ENCODE data around the gene CYP19A1. TPM values are rescaled to one million over a fixed set of nuclear protein-coding genes. Genes with fewer than 3 reads are reported as not detected.

CYP19A1 gene
- total and polyA plus RNA-seq, 10 of the 15 experiments (the other 5 are each of a cell fraction or from before 2014, with no cell fraction given): 0.08 to 1.8 (median 0.70) TPM

DNA sequence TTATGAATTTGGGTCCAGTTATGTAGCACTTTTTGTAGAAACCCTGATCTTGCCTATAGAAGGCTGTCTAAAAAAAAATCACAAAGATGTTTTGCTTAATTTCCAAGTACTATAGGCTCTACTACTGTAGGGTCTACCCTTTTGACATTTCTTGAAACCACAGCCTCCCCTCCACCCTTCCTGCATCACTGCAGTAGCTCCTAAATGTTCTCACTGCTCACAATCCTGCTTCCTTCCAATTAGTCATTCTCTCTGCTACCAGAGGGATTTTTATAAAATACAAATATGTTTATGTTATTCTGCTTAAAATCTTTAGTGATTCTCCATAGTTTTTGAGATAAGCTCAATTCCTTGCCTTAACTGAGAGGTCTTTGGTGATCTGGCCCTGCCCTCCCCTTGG, 114.0 kb downstream of the CYP19A1 start:
- FAIRE-seq: no peak
- ChIA-PET CTCF (interaction anchor here (8.2 kb wide), 1 partner anchor 59 kb away, joined by 92 read pairs; no protein-coding TSS in a partner anchor), POLR2A (interaction anchor here (0.6 kb wide), 1 partner anchor 574 kb away, joined by 3 read pairs; no protein-coding TSS in a partner anchor), SMC1A (ENCODE audit: uncharacterized antibody, unreplicated experiment) (interaction anchor here (0.8 kb wide), 1 partner anchor 52 kb away, joined by 3 read pairs; no protein-coding TSS in a partner anchor), RAD21 (ENCODE audit: unreplicated experiment) (no interaction called here)
- in situ Hi-C loops (cut with MboI) (no loop called here), intact Hi-C loops (cut with micrococcal nuclease; ENCODE audit: unreplicated experiment) (no loop called here)
- DNase-seq (ENCODE audit: low read depth, low spot score): no peak
- no peak overlapping the region for H3K9ac ChIP-seq (ENCODE audit: control insufficient read depth, insufficient read depth, low read length)
- H3K9me3 ChIP-seq (replicated peaks; ENCODE audit: control insufficient read depth, insufficient read depth, low read length): no peaks in the 10 kb centered on the region
- H3K27me3 ChIP-seq (replicated peaks in 1 of 2; ENCODE audit: control insufficient read depth in 2 of 2, insufficient read depth in 2 of 2, low read length in 1 of 2): no peaks in the 10 kb centered on the region
- H4K20me1 ChIP-seq (ENCODE audit: control insufficient read depth, insufficient read depth): no peaks in the 10 kb centered on the region
- H3K79me2 ChIP-seq (ENCODE audit: control insufficient read depth, insufficient read depth, low read length): no peaks in the 10 kb centered on the region
- H3K4me1 ChIP-seq (ENCODE audit: control insufficient read depth, insufficient read depth, low read length): peaks cover 16% of the 10 kb centered on the region
- H3K4me2 ChIP-seq (ENCODE audit: control insufficient read depth, insufficient read depth): no peak overlapping the region
- H3K27ac ChIP-seq (ENCODE audit: control insufficient read depth, insufficient read depth): no peak overlapping the region
- H2AFZ ChIP-seq (ENCODE audit: control insufficient read depth, low read depth, low read length): no peak overlapping the region
- no TSS peak for BruUV-seq (replicated peaks)
- no peak for ATAC-seq
- no peaks in the 10 kb centered on the region for H3K36me3 ChIP-seq (ENCODE audit: control insufficient read depth in 2 of 2, insufficient read depth in 2 of 2, low read length in 1 of 2)
- no peak overlapping the region for H3K4me3 ChIP-seq
- TF ChIP-seq, protein P1, sequence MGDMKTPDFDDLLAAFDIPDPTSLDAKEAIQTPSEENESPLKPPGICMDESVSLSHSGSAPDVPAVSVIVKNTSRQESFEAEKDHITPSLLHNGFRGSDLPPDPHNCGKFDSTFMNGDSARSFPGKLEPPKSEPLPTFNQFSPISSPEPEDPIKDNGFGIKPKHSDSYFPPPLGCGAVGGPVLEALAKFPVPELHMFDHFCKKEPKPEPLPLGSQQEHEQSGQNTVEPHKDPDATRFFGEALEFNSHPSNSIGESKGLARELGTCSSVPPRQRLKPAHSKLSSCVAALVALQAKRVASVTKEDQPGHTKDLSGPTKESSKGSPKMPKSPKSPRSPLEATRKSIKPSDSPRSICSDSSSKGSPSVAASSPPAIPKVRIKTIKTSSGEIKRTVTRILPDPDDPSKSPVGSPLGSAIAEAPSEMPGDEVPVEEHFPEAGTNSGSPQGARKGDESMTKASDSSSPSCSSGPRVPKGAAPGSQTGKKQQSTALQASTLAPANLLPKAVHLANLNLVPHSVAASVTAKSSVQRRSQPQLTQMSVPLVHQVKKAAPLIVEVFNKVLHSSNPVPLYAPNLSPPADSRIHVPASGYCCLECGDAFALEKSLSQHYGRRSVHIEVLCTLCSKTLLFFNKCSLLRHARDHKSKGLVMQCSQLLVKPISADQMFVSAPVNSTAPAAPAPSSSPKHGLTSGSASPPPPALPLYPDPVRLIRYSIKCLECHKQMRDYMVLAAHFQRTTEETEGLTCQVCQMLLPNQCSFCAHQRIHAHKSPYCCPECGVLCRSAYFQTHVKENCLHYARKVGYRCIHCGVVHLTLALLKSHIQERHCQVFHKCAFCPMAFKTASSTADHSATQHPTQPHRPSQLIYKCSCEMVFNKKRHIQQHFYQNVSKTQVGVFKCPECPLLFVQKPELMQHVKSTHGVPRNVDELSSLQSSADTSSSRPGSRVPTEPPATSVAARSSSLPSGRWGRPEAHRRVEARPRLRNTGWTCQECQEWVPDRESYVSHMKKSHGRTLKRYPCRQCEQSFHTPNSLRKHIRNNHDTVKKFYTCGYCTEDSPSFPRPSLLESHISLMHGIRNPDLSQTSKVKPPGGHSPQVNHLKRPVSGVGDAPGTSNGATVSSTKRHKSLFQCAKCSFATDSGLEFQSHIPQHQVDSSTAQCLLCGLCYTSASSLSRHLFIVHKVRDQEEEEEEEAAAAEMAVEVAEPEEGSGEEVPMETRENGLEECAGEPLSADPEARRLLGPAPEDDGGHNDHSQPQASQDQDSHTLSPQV (IDR thresholded peaks at IDR 0.05): no peak
- no peak for TF ChIP-seq SMC3 (IDR thresholded peaks at IDR 0.05; ENCODE audit: borderline replicate concordance, low read length)
- TF ChIP-seq MYB (IDR thresholded peaks at IDR 0.05; ENCODE audit: borderline replicate concordance, low read depth, low read length): no peak
- TF ChIP-seq, protein P2, sequence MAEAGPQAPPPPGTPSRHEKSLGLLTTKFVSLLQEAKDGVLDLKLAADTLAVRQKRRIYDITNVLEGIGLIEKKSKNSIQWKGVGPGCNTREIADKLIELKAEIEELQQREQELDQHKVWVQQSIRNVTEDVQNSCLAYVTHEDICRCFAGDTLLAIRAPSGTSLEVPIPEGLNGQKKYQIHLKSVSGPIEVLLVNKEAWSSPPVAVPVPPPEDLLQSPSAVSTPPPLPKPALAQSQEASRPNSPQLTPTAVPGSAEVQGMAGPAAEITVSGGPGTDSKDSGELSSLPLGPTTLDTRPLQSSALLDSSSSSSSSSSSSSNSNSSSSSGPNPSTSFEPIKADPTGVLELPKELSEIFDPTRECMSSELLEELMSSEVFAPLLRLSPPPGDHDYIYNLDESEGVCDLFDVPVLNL (IDR thresholded peaks at IDR 0.05; ENCODE audit: low read depth, low read length): no peak
- TF ChIP-seq, protein P3, sequence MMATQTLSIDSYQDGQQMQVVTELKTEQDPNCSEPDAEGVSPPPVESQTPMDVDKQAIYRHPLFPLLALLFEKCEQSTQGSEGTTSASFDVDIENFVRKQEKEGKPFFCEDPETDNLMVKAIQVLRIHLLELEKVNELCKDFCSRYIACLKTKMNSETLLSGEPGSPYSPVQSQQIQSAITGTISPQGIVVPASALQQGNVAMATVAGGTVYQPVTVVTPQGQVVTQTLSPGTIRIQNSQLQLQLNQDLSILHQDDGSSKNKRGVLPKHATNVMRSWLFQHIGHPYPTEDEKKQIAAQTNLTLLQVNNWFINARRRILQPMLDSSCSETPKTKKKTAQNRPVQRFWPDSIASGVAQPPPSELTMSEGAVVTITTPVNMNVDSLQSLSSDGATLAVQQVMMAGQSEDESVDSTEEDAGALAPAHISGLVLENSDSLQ (IDR thresholded peaks at IDR 0.05): no peak
- TF ChIP-seq TCF7 (IDR thresholded peaks at IDR 0.05; ENCODE audit: borderline replicate concordance): no peak
- no peak for TF ChIP-seq BMI1 (IDR thresholded peaks at IDR 0.05; ENCODE audit: borderline replicate concordance)
- no peak for TF ChIP-seq JUND (IDR thresholded peaks at IDR 0.05; ENCODE audit: low read depth, low read length)
- TF ChIP-seq ZSCAN29 (IDR thresholded peaks at IDR 0.05): no peak
- TF ChIP-seq SIN3A (IDR thresholded peaks at IDR 0.05; ENCODE audit: low read depth, low read length): no peak
- TF ChIP-seq, protein P4, sequence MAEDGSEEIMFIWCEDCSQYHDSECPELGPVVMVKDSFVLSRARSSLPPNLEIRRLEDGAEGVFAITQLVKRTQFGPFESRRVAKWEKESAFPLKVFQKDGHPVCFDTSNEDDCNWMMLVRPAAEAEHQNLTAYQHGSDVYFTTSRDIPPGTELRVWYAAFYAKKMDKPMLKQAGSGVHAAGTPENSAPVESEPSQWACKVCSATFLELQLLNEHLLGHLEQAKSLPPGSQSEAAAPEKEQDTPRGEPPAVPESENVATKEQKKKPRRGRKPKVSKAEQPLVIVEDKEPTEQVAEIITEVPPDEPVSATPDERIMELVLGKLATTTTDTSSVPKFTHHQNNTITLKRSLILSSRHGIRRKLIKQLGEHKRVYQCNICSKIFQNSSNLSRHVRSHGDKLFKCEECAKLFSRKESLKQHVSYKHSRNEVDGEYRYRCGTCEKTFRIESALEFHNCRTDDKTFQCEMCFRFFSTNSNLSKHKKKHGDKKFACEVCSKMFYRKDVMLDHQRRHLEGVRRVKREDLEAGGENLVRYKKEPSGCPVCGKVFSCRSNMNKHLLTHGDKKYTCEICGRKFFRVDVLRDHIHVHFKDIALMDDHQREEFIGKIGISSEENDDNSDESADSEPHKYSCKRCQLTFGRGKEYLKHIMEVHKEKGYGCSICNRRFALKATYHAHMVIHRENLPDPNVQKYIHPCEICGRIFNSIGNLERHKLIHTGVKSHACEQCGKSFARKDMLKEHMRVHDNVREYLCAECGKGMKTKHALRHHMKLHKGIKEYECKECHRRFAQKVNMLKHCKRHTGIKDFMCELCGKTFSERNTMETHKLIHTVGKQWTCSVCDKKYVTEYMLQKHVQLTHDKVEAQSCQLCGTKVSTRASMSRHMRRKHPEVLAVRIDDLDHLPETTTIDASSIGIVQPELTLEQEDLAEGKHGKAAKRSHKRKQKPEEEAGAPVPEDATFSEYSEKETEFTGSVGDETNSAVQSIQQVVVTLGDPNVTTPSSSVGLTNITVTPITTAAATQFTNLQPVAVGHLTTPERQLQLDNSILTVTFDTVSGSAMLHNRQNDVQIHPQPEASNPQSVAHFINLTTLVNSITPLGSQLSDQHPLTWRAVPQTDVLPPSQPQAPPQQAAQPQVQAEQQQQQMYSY (CRISPR knock-in tag; IDR thresholded peaks at IDR 0.05): no peak
- TF ChIP-seq CEBPB (IDR thresholded peaks at IDR 0.05; ENCODE audit: borderline replicate concordance in 1 of 2, low read depth in 2 of 2, low read length in 2 of 2): no peak
- TF ChIP-seq POU2F2 (IDR thresholded peaks at IDR 0.05; ENCODE audit: borderline replicate concordance, low read depth, low read length): no peak
